Calu3 (cell line): ENCODE data around the gene IQCM. TPM values are rescaled to one million over a fixed set of nuclear protein-coding genes. Genes with fewer than 3 reads are reported as not detected.

ENCODE experiments used
- BruUV-seq: library from RNA; stranded (reverse); fragments of 400-500 nt; replicated peaks from 2 replicates; lab custom pipeline; 2021; lab: Mats Ljungman, UMichigan
- CTCF ChIA-PET: fragments of 300-600 bp; sonication (Branson Sonifier 250); formaldehyde crosslinking; loops from one replicate; lab custom pipeline; 2022; ENCODE audit warnings: antibody characterized with exemption; lab: Charles Lee
- DNase-seq: peaks from one replicate; pipeline ENCODE4 v3.0.0; 2022
- H3K27ac Mint-ChIP-seq: one replicate; pipeline ENCODE4 v1.8.0; 2022; ENCODE audit warnings: mixed read lengths; ENCODE audit not compliant: unreplicated experiment
- H3K27me3 Mint-ChIP-seq: one replicate; pipeline ENCODE4 v1.8.0; 2022; ENCODE audit warnings: mixed read lengths; ENCODE audit not compliant: unreplicated experiment
- H3K36me3 Mint-ChIP-seq: one replicate; pipeline ENCODE4 v1.8.0; 2022; ENCODE audit warnings: mild to moderate bottlenecking, moderate library complexity, mixed read lengths; ENCODE audit not compliant: insufficient read depth, unreplicated experiment
- H3K4me1 Mint-ChIP-seq: one replicate; pipeline ENCODE4 v1.8.0; 2022; ENCODE audit warnings: mild to moderate bottlenecking, low read depth, mixed read lengths; ENCODE audit not compliant: unreplicated experiment
- H3K4me3 Mint-ChIP-seq: one replicate; pipeline ENCODE4 v1.8.0; 2022; ENCODE audit warnings: mild to moderate bottlenecking, low read depth, moderate library complexity, mixed read lengths; ENCODE audit not compliant: unreplicated experiment
- H3K9me3 Mint-ChIP-seq: one replicate; pipeline ENCODE4 v1.8.0; 2022; ENCODE audit warnings: low read depth, mixed read lengths; ENCODE audit not compliant: unreplicated experiment
- intact Hi-C: fragments of 100-400 bp; cut with micrococcal nuclease; formaldehyde crosslinking; loops from one replicate; pipeline ENCODE4 v1.10.0; 2022; ENCODE audit not compliant: unreplicated experiment
- total RNA-seq: library from RNA; stranded (reverse); gene quantifications from 2 replicates; pipeline ENCODE4 v1.2.3, GENCODE V29; 2022
- TF ChIP-seq, protein P1 (sequence below): fragments of 200-600 bp; IDR thresholded peaks from one replicate; pipeline ENCODE4 v1.8.0; 2022; ENCODE audit warnings: antibody characterized with exemption; ENCODE audit not compliant: unreplicated experiment

Gene IQCM
- total RNA-seq, 1 experiment from 2014 or later, result not detected

DNA sequence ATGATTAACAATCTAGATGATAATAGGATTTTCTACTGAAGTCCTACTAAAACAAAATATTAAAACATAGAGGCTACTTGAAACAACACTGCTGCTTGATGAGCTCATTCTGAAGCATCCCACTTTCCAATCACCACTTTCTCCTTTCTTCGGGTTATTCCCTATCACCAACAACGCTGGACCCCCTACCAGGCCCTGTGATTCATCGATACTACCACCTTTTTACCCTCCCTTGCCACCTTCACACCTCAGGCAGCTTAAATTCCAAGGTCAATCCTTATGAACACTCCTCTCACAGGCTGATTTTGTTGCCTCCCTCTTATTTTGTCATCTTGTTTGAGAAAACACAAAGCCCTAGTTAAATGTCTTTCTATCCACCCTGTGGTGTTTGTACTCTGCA lies 102.6 kb downstream of the IQCM start:
- CTCF ChIA-PET, result no interaction called here
- TF ChIP-seq, protein P1, sequence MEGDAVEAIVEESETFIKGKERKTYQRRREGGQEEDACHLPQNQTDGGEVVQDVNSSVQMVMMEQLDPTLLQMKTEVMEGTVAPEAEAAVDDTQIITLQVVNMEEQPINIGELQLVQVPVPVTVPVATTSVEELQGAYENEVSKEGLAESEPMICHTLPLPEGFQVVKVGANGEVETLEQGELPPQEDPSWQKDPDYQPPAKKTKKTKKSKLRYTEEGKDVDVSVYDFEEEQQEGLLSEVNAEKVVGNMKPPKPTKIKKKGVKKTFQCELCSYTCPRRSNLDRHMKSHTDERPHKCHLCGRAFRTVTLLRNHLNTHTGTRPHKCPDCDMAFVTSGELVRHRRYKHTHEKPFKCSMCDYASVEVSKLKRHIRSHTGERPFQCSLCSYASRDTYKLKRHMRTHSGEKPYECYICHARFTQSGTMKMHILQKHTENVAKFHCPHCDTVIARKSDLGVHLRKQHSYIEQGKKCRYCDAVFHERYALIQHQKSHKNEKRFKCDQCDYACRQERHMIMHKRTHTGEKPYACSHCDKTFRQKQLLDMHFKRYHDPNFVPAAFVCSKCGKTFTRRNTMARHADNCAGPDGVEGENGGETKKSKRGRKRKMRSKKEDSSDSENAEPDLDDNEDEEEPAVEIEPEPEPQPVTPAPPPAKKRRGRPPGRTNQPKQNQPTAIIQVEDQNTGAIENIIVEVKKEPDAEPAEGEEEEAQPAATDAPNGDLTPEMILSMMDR, result no peak
- Mint-ChIP-seq H3K9me3 (no peaks in the 10 kb centered on the region), H3K36me3 (no peaks in the 10 kb centered on the region), H3K4me1 (no peaks in the 10 kb centered on the region), H3K27me3 (no peaks in the 10 kb centered on the region), H3K27ac (no peak overlapping the region), H3K4me3 (no peak overlapping the region)
- no peak for DNase-seq
- BruUV-seq, result no TSS peak
- intact Hi-C loops, result no loop called here

DNA sequence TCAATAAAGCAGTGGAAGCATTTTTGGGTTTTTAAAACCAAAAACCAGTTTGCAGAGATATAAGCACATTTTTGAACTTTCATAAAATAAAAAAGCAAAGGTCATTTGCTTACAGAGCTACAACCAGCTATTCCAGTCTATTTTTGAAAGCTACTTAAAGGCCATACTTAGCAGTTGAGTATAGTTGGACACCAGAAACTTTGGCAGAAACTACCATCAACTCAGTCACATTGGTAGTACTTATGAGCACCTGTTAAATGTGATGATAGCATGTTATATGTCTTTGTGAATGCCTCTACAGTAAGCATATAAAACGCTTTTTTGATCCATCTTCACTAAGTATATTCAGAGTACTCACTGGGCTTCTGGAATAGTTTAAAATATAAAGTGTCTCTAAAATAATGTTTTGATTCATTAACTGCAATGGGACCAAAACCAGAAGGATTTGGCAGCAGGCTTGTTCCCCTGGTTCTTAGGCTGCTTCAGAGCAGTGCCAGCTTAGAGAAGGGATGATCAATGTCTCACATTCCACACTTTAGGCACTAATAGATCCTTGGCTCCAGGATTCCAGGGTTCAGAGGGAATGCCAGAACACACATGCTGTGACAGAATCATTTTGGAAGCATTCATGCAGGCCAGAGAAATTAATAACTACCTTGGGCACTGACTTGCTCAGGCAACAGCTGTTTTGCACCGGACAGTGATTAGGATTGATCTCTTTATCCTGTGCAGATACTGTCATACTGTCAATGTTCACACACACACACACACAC lies 103.9 kb downstream of the IQCM start:
- H3K4me3 Mint-ChIP-seq, result no peak overlapping the region
- TF ChIP-seq, protein P1, result no peak
- no peaks in the 10 kb centered on the region for H3K27me3 Mint-ChIP-seq
- no peaks in the 10 kb centered on the region for H3K36me3 Mint-ChIP-seq
- no peak overlapping the region for H3K27ac Mint-ChIP-seq
- no peaks in the 10 kb centered on the region for H3K4me1 Mint-ChIP-seq
- intact Hi-C loops, result no loop called here
- DNase-seq, result no peak
- CTCF ChIA-PET, result no interaction called here
- no TSS peak for BruUV-seq
- no peaks in the 10 kb centered on the region for H3K9me3 Mint-ChIP-seq

DNA sequence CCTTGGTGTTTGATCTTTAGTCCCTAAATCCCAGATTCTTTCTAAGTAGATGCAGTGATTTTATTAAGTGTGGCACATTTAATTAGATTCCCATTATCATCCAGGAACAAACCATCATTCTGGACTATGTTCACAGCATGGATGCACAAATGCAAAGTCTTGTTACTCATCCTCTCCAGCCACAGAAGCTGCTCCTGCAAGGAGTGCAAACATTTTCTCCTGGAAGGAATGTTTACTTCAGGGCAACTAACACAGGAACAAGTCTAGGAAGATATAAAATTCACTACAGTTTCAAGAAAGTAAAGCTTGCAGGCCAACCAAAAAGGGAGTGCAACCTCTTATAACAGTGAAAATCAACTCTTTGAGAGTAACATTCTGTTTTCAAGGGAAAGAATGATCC lies 106.0 kb downstream of the IQCM start:
- TF ChIP-seq, protein P1, result no peak
- intact Hi-C loops, result no loop called here
- CTCF ChIA-PET, result no interaction called here
- Mint-ChIP-seq H3K4me1 (no peaks in the 10 kb centered on the region), H3K4me3 (no peak overlapping the region), H3K9me3 (no peaks in the 10 kb centered on the region), H3K27me3 (no peaks in the 10 kb centered on the region), H3K27ac (no peak overlapping the region), H3K36me3 (no peaks in the 10 kb centered on the region)
- BruUV-seq, result no TSS peak
- no peak for DNase-seq

DNA sequence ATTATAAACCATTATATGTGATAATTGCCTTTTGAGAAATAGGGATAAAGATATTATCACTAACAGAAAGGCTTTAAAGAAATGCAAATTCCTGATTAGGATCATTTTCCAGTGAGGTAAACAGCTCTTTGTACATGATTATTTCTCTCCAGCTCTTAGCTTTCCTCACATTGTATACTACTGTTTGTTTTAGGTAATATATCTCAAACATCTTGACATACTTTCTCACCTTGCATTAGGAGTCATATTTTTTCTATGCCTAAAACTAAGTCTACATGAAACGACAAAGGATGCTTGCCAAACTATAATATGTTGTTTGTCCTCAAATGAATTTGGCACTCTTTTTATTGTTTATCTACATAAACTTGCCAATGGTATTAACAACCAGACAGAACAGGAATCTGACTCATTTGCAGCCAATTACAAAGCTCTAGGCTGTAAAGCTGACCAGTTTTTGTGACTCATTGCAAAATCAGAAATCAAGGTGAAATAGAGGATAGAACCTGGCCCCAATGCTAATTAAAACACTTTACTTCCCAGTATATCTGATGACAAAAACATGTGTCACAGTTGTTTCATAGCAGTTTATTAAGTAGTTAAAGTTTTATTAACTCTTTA lies 107.0 kb downstream of the IQCM start:
- TF ChIP-seq, protein P1, result no peak
- no TSS peak for BruUV-seq
- CTCF ChIA-PET, result no interaction called here
- no peaks in the 10 kb centered on the region for H3K27me3 Mint-ChIP-seq
- no peak overlapping the region for H3K27ac Mint-ChIP-seq
- no peak overlapping the region for H3K4me3 Mint-ChIP-seq
- no peaks in the 10 kb centered on the region for H3K36me3 Mint-ChIP-seq
- H3K9me3 Mint-ChIP-seq, result no peaks in the 10 kb centered on the region
- no peak for DNase-seq
- intact Hi-C loops, result no loop called here
- H3K4me1 Mint-ChIP-seq, result no peaks in the 10 kb centered on the region
